Keratinocyte (primary cell): Measurements from ENCODE around the gene ADSL.

Experiments used
- EZH2 ChIP-seq: IDR thresholded peaks from one replicate; pipeline ENCODE4 v1.6.1; 2012; ENCODE audit warnings: inconsistent platforms, mild to moderate bottlenecking, low read length, moderate library complexity
- TF ChIP-seq, protein P1 (sequence below), 3 experiments: IDR thresholded peaks in 1 of 3; conservative IDR thresholded peaks in 1 of 3; optimal IDR thresholded peaks in 1 of 3; 2 replicates in 2 of 3; 3 replicates in 1 of 3; pipeline versions ENCODE3 to v1.5.1; 2011; ENCODE audit warnings: low read length in 3 of 3, mild to moderate bottlenecking in 3 of 3, moderate library complexity in 2 of 3, control low read depth in 1 of 3, inconsistent platforms in 1 of 3; ENCODE audit not compliant: insufficient read depth in 2 of 3; ENCODE audit errors: extremely low read depth in 1 of 3

DNA sequence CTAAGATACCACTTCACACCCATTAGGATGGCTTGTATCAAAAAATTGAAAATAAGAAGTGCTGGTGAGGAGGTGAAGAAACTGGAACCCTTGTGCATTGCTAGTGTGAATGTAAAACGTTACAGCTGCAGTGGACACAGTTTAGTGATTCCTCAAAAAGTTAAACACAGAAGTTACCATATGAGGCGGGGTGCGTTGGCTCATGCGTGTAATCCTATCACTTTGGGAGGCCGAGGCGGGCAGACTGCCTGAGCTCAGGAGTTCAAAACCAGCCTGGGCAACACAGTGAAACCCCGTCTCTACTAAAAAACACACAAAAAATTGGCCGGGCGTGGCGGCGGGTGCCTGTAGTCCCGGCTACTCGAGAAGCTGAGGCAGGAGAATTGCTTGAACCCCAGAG is 67.6 kb downstream of the ADSL start:
- TF ChIP-seq, protein P1, sequence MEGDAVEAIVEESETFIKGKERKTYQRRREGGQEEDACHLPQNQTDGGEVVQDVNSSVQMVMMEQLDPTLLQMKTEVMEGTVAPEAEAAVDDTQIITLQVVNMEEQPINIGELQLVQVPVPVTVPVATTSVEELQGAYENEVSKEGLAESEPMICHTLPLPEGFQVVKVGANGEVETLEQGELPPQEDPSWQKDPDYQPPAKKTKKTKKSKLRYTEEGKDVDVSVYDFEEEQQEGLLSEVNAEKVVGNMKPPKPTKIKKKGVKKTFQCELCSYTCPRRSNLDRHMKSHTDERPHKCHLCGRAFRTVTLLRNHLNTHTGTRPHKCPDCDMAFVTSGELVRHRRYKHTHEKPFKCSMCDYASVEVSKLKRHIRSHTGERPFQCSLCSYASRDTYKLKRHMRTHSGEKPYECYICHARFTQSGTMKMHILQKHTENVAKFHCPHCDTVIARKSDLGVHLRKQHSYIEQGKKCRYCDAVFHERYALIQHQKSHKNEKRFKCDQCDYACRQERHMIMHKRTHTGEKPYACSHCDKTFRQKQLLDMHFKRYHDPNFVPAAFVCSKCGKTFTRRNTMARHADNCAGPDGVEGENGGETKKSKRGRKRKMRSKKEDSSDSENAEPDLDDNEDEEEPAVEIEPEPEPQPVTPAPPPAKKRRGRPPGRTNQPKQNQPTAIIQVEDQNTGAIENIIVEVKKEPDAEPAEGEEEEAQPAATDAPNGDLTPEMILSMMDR (optimal IDR thresholded peaks at IDR 0.05 in 1 of 3, IDR thresholded peaks at IDR 0.05 in 1 of 3, conservative IDR thresholded peaks at IDR 0.05 in 1 of 3; ENCODE audit: extremely low read depth in 1 of 3, insufficient read depth in 2 of 3, low read length in 3 of 3): no peak
- TF ChIP-seq EZH2: no peak
